ENCODE data around the gene BMS1. TPM values are rescaled to one million over a fixed set of nuclear protein-coding genes. Genes with fewer than 3 reads are reported as not detected.
"Not testable (repeated sequence)": the region's sequence is repeated elsewhere in the genome, so short reads cannot be mapped to it uniquely, and the experiment has no call there.

Gene BMS1
- 15.6 TPM for polyA plus RNA-seq (2013)

- Histone ChIP-seq H3K27me3 (replicated peaks in 2 of 5; ENCODE audit: control insufficient read depth in 4 of 5, insufficient read depth in 5 of 5, low read length in 4 of 5) (peaks cover 0 to 2% (median 0%) of the 10 kb centered on the region in 5 experiments), H3K27ac (ENCODE audit: insufficient read depth in 1 of 2, low read depth in 1 of 2, low read length in 2 of 2, poor library complexity in 1 of 2, severe bottlenecking in 2 of 2) (peak within 1 kb of the TSS; percentile 84 to 90), H3K4me3 (ENCODE audit: control insufficient read depth in 1 of 7, extremely low read depth in 1 of 7, insufficient read depth in 4 of 7, low read depth in 2 of 7, low read length in 6 of 7) (peak within 1 kb of the TSS; percentile 86 to 99 (median 93)), H3K4me1 (ENCODE audit: control extremely low read depth in 1 of 4, control insufficient read depth in 4 of 4, insufficient read depth in 4 of 4, low read length in 3 of 4) (peaks cover 5 to 17% (median 10%) of the 10 kb centered on the region in 4 experiments), H3K9me3 (ENCODE audit: control extremely low read depth in 1 of 5, control insufficient read depth in 4 of 5, insufficient read depth in 2 of 5, low read depth in 1 of 5, low read length in 4 of 5) (no peaks in the 10 kb centered on the region), H3K36me3 (ENCODE audit: control insufficient read depth in 4 of 4, insufficient read depth in 4 of 4, low read length in 3 of 4) (peaks cover 3 to 25% (median 14%) of the 10 kb centered on the region in 4 experiments)
- DNase-seq = peak; percentile 94 to 96 (median 95)
- 0% methylated on average over 28 of the region's 60 CpGs for WGBS (ENCODE audit: insufficient coverage)
- CTCF ChIA-PET = interaction anchor here (1.3 to 2.5 kb wide), 5 partner anchors 15 to 322 kb away, joined by 3 to 12 read pairs (median 3); no protein-coding TSS in a partner anchor
- POLR2A ChIA-PET = interaction anchor here (1.5 kb wide), 1 partner anchor 29 kb away, joined by 5 read pairs; no protein-coding TSS in a partner anchor
These were observed at the start of gene BMS1 for GRCh38 chr10:42782446-42783180. Gene BMS1, plus strand, starts transcription at chr10:42782795. Its CDS starts 1,600 bp downstream, at chr10:42784395.

- POLR2A ChIA-PET = no interaction called here
- H3K36me3 ChIP-seq (ENCODE audit: control insufficient read depth in 4 of 4, insufficient read depth in 4 of 4, low read length in 3 of 4) = no peaks in the 10 kb centered on the region
- peak; percentile 44 to 73 (median 68) for DNase-seq
- CTCF ChIA-PET = interaction anchor here (1.4 kb wide), 1 partner anchor 22 kb away, joined by 3 read pairs; no protein-coding TSS in a partner anchor
- 0% methylated on average over 1 of the region's 1 CpG for WGBS (ENCODE audit: insufficient coverage)
- H3K9me3 ChIP-seq (ENCODE audit: control extremely low read depth in 1 of 5, control insufficient read depth in 4 of 5, insufficient read depth in 2 of 5, low read depth in 1 of 5, low read length in 4 of 5) = no peaks in the 10 kb centered on the region
- H3K4me3 ChIP-seq (ENCODE audit: control insufficient read depth in 1 of 7, extremely low read depth in 1 of 7, insufficient read depth in 4 of 7, low read depth in 2 of 7, low read length in 6 of 7) = no peak overlapping the region
- H3K27me3 ChIP-seq (replicated peaks in 2 of 5; ENCODE audit: control insufficient read depth in 4 of 5, insufficient read depth in 5 of 5, low read length in 4 of 5) = peaks cover 0 to 3% (median 0%) of the 10 kb centered on the region in 5 experiments
- H3K27ac ChIP-seq (ENCODE audit: insufficient read depth in 1 of 2, low read depth in 1 of 2, low read length in 2 of 2, poor library complexity in 1 of 2, severe bottlenecking in 2 of 2) = no peak overlapping the region
- peaks cover 0 to 8% (median 3%) of the 10 kb centered on the region in 4 experiments for H3K4me1 ChIP-seq (ENCODE audit: control extremely low read depth in 1 of 4, control insufficient read depth in 4 of 4, insufficient read depth in 4 of 4, low read length in 3 of 4)
These were observed 48.1 kb upstream of the BMS1 start for GRCh38 chr10:42734536-42734935.

- POLR2A ChIA-PET = no interaction called here
- no peak overlapping the region for H3K4me3 ChIP-seq (ENCODE audit: control insufficient read depth in 1 of 7, extremely low read depth in 1 of 7, insufficient read depth in 4 of 7, low read depth in 2 of 7, low read length in 6 of 7)
These were observed 43.9 kb upstream of the BMS1 start for GRCh38 chr10:42738679-42739078.

GRCh38 chr10:42741536-42741935, 41.1 kb upstream of the BMS1 start:
- 95% methylated on average over 3 of the region's 7 CpGs for whole genome bisulfite sequencing (ENCODE audit: insufficient coverage)
- POLR2A ChIA-PET; H3K27ac ChIP-seq (ENCODE audit: insufficient read depth in 1 of 2, low read depth in 1 of 2, low read length in 2 of 2, poor library complexity in 1 of 2, severe bottlenecking in 2 of 2); H3K36me3 ChIP-seq (ENCODE audit: control insufficient read depth in 4 of 4, insufficient read depth in 4 of 4, low read length in 3 of 4); H3K4me3 ChIP-seq (ENCODE audit: control insufficient read depth in 1 of 7, extremely low read depth in 1 of 7, insufficient read depth in 4 of 7, low read depth in 2 of 7, low read length in 6 of 7); CTCF ChIA-PET; H3K27me3 ChIP-seq (replicated peaks in 2 of 5; ENCODE audit: control insufficient read depth in 4 of 5, insufficient read depth in 5 of 5, low read length in 4 of 5); DNase-seq; H3K9me3 ChIP-seq (ENCODE audit: control extremely low read depth in 1 of 5, control insufficient read depth in 4 of 5, insufficient read depth in 2 of 5, low read depth in 1 of 5, low read length in 4 of 5): not testable (repeated sequence)
- H3K4me1 ChIP-seq (ENCODE audit: control extremely low read depth in 1 of 4, control insufficient read depth in 4 of 4, insufficient read depth in 4 of 4, low read length in 3 of 4) = peaks cover 0 to 11% (median 3%) of the 10 kb centered on the region in 4 experiments

More at GRCh38 chr10:42738679-42739078, 43.9 kb upstream of the BMS1 start:
- Histone ChIP-seq H3K9me3 (ENCODE audit: control extremely low read depth in 1 of 5, control insufficient read depth in 4 of 5, insufficient read depth in 2 of 5, low read depth in 1 of 5, low read length in 4 of 5) (peaks cover 0 to 9% (median 3%) of the 10 kb centered on the region in 5 experiments), H3K27ac (ENCODE audit: insufficient read depth in 1 of 2, low read depth in 1 of 2, low read length in 2 of 2, poor library complexity in 1 of 2, severe bottlenecking in 2 of 2) (no peak overlapping the region), H3K36me3 (ENCODE audit: control insufficient read depth in 4 of 4, insufficient read depth in 4 of 4, low read length in 3 of 4) (no peaks in the 10 kb centered on the region), H3K27me3 (replicated peaks in 2 of 5; ENCODE audit: control insufficient read depth in 4 of 5, insufficient read depth in 5 of 5, low read length in 4 of 5) (peaks cover 0 to 2% (median 0%) of the 10 kb centered on the region in 5 experiments), H3K4me1 (ENCODE audit: control extremely low read depth in 1 of 4, control insufficient read depth in 4 of 4, insufficient read depth in 4 of 4, low read length in 3 of 4) (peaks cover 0 to 11% (median 3%) of the 10 kb centered on the region in 4 experiments)
- 0% methylated on average over 1 of the region's 3 CpGs for WGBS (ENCODE audit: insufficient coverage)
- DNase-seq = peak; percentile 84 to 98 (median 95)
- CTCF ChIA-PET = interaction anchor here (1.0 to 1.2 kb wide), 4 partner anchors 15 to 383 kb away, joined by 3 to 6 read pairs (median 4); no protein-coding TSS in a partner anchor

- Histone ChIP-seq H3K4me3 (ENCODE audit: control insufficient read depth in 1 of 7, extremely low read depth in 1 of 7, insufficient read depth in 4 of 7, low read depth in 2 of 7, low read length in 6 of 7) (no peak overlapping the region), H3K27me3 (replicated peaks in 2 of 5; ENCODE audit: control insufficient read depth in 4 of 5, insufficient read depth in 5 of 5, low read length in 4 of 5) (no peaks in the 10 kb centered on the region), H3K4me1 (ENCODE audit: control extremely low read depth in 1 of 4, control insufficient read depth in 4 of 4, insufficient read depth in 4 of 4, low read length in 3 of 4) (peaks cover 0 to 9% (median 1%) of the 10 kb centered on the region in 4 experiments), H3K36me3 (ENCODE audit: control insufficient read depth in 4 of 4, insufficient read depth in 4 of 4, low read length in 3 of 4) (no peaks in the 10 kb centered on the region), H3K9me3 (ENCODE audit: control extremely low read depth in 1 of 5, control insufficient read depth in 4 of 5, insufficient read depth in 2 of 5, low read depth in 1 of 5, low read length in 4 of 5) (peaks cover 0 to 9% (median 3%) of the 10 kb centered on the region in 5 experiments), H3K27ac (ENCODE audit: insufficient read depth in 1 of 2, low read depth in 1 of 2, low read length in 2 of 2, poor library complexity in 1 of 2, severe bottlenecking in 2 of 2) (no peak overlapping the region)
- ChIA-PET CTCF (interaction anchor here (1.0 to 1.5 kb wide), 2 partner anchors 10 to 14 kb away, joined by 3 to 8 read pairs; no protein-coding TSS in a partner anchor), POLR2A (interaction anchor here (0.8 kb wide), 1 partner anchor 9 kb away, joined by 3 read pairs; no protein-coding TSS in a partner anchor)
- no peak for DNase-seq
- WGBS (ENCODE audit: insufficient coverage) = no CpG with 5 or more reads among the region's 3 CpGs
These were observed 38.9 kb upstream of the BMS1 start for GRCh38 chr10:42743697-42744096.

GRCh38 chr10:42744134-42744701, 38.4 kb upstream of the BMS1 start:
- 80% methylated on average over 1 of the region's 3 CpGs for WGBS (ENCODE audit: insufficient coverage)
- Histone ChIP-seq H3K4me1 (ENCODE audit: control extremely low read depth in 1 of 4, control insufficient read depth in 4 of 4, insufficient read depth in 4 of 4, low read length in 3 of 4) (peaks cover 0 to 6% (median 0%) of the 10 kb centered on the region in 4 experiments), H3K27me3 (replicated peaks in 2 of 5; ENCODE audit: control insufficient read depth in 4 of 5, insufficient read depth in 5 of 5, low read length in 4 of 5) (peaks cover 0 to 3% (median 0%) of the 10 kb centered on the region in 5 experiments), H3K27ac (ENCODE audit: insufficient read depth in 1 of 2, low read depth in 1 of 2, low read length in 2 of 2, poor library complexity in 1 of 2, severe bottlenecking in 2 of 2) (no peak overlapping the region), H3K4me3 (ENCODE audit: control insufficient read depth in 1 of 7, extremely low read depth in 1 of 7, insufficient read depth in 4 of 7, low read depth in 2 of 7, low read length in 6 of 7) (no peak overlapping the region), H3K9me3 (ENCODE audit: control extremely low read depth in 1 of 5, control insufficient read depth in 4 of 5, insufficient read depth in 2 of 5, low read depth in 1 of 5, low read length in 4 of 5) (peaks cover 0 to 9% (median 3%) of the 10 kb centered on the region in 5 experiments), H3K36me3 (ENCODE audit: control insufficient read depth in 4 of 4, insufficient read depth in 4 of 4, low read length in 3 of 4) (no peaks in the 10 kb centered on the region)
- no peak for DNase-seq
- POLR2A ChIA-PET = interaction anchor here (0.8 kb wide), 1 partner anchor 9 kb away, joined by 3 read pairs; no protein-coding TSS in a partner anchor
- CTCF ChIA-PET = interaction anchor here (1.0 to 1.5 kb wide), 2 partner anchors 9 to 15 kb away, joined by 3 to 8 read pairs; no protein-coding TSS in a partner anchor

Data from common myeloid progenitor, CD34-positive (primary cell).